Jurkat, Clone E6-1 (cell line): ENCODE data around the gene SPAG6.

ENCODE experiments used
- DNase-seq: peaks from one replicate; pipeline ENCODE4 v3.0.0-alpha.2; 2011; ENCODE audit warnings: low read depth, low spot score
- H3K4me3 ChIP-seq: 2 replicates; pipeline ENCODE4 v1.5.1; 2011; ENCODE audit warnings: mild to moderate bottlenecking, low read length, control low read depth, moderate library complexity

SPAG6 gene

GRCh38 chr10:22321156-22321923 lies 24.0 kb upstream of the SPAG6 start:
- peak overlapping the region; percentile 65 for H3K4me3 ChIP-seq
- no peak for DNase-seq

GRCh38 chr10:22321924-22322640 lies 23.2 kb upstream of the SPAG6 start:
- peak overlapping the region; percentile 66 for H3K4me3 ChIP-seq
- no peak for DNase-seq

GRCh38 chr10:22322641-22323160 lies 22.6 kb upstream of the SPAG6 start:
- peak overlapping the region; percentile 66 for H3K4me3 ChIP-seq
- no peak for DNase-seq

- DNase-seq: no peak
- H3K4me3 ChIP-seq: no peak overlapping the region
These were observed 21.6 kb upstream of the SPAG6 start for GRCh38 chr10:22323538-22324305.

- no peak for DNase-seq
- peak overlapping the region; percentile 55 for H3K4me3 ChIP-seq
These were observed 20.9 kb upstream of the SPAG6 start for GRCh38 chr10:22324413-22324812.

GRCh38 chr10:22324893-22325271 lies 20.4 kb upstream of the SPAG6 start:
- no peak for DNase-seq
- H3K4me3 ChIP-seq: peak overlapping the region; percentile 55

GRCh38 chr10:22325272-22326144 lies 19.8 kb upstream of the SPAG6 start:
- H3K4me3 ChIP-seq: peak overlapping the region; percentile 55
- DNase-seq: no peak

GRCh38 chr10:22326145-22326702 lies 19.1 kb upstream of the SPAG6 start:
- DNase-seq: no peak
- peak overlapping the region; percentile 32 for H3K4me3 ChIP-seq

- no peak overlapping the region for H3K4me3 ChIP-seq
These were observed 16.1 kb upstream of the SPAG6 start for GRCh38 chr10:22329150-22329549.

GRCh38 chr10:22332116-22332692 lies 13.1 kb upstream of the SPAG6 start:
- no peak for DNase-seq
- no peak overlapping the region for H3K4me3 ChIP-seq

More at GRCh38 chr10:22329150-22329549, 16.1 kb upstream of the SPAG6 start:
- no peak for DNase-seq

- peak overlapping the region; percentile 37 for H3K4me3 ChIP-seq
These were observed 11.9 kb upstream of the SPAG6 start for GRCh38 chr10:22333167-22333974.

GRCh38 chr10:22333975-22334282 lies 11.4 kb upstream of the SPAG6 start:
- no peak for DNase-seq
- H3K4me3 ChIP-seq: no peak overlapping the region

More at GRCh38 chr10:22333167-22333974, 11.9 kb upstream of the SPAG6 start:
- peak; percentile 47 for DNase-seq

- DNase-seq: no peak
- no peak overlapping the region for H3K4me3 ChIP-seq
These were observed 10.7 kb upstream of the SPAG6 start for GRCh38 chr10:22334414-22335172.

- H3K4me3 ChIP-seq: no peak overlapping the region
These were observed 9.9 kb upstream of the SPAG6 start for GRCh38 chr10:22335173-22335933.

GRCh38 chr10:22338185-22338900 lies 7.0 kb upstream of the SPAG6 start:
- H3K4me3 ChIP-seq: no peak overlapping the region
- DNase-seq: no peak

More at GRCh38 chr10:22335173-22335933, 9.9 kb upstream of the SPAG6 start:
- no peak for DNase-seq
